HEK293 (cell line): ENCODE measurements around the gene NPHP4.

Experiments
- CTCF ChIP-seq: fragments of 450-650 bp; formaldehyde crosslinking; IDR thresholded peaks from 2 replicates; pipeline ENCODE4 v1.5.1; 2016; ENCODE audit warnings: missing biosample characterization, missing genetic modification characterization
- TSHZ1 ChIP-seq: fragments of 450-650 bp; formaldehyde crosslinking; IDR thresholded peaks from 2 replicates; pipeline ENCODE4 v1.5.1; 2016; ENCODE audit warnings: missing biosample characterization, missing genetic modification characterization, borderline replicate concordance
- YY1 ChIP-seq: fragments of 450-650 bp; formaldehyde crosslinking; IDR thresholded peaks from 2 replicates; pipeline ENCODE4 v1.5.1; 2018; ENCODE audit warnings: missing biosample characterization, missing genetic modification characterization
- ZBTB44 ChIP-seq: fragments of 450-650 bp; IDR thresholded peaks from 2 replicates; pipeline ENCODE4 v1.5.1; 2018; ENCODE audit warnings: missing biosample characterization, mild to moderate bottlenecking, missing genetic modification characterization
- ZBTB7A ChIP-seq: fragments of 450-650 bp; formaldehyde crosslinking; IDR thresholded peaks from 2 replicates; pipeline ENCODE4 v1.5.1; 2016; ENCODE audit warnings: low read depth, missing biosample characterization, missing genetic modification characterization
- ZFP37 ChIP-seq: fragments of 450-650 bp; formaldehyde crosslinking; IDR thresholded peaks from 2 replicates; pipeline ENCODE4 v1.5.1; 2016; ENCODE audit warnings: missing biosample characterization, missing genetic modification characterization
- ZNF133 ChIP-seq: fragments of 450-650 bp; formaldehyde crosslinking; IDR thresholded peaks from 2 replicates; pipeline ENCODE4 v1.5.1; 2016; ENCODE audit warnings: missing biosample characterization, missing genetic modification characterization
- ZNF274 ChIP-seq, 2 experiments: fragments of 200-500 bp in 1 of 2; fragments of 450-650 bp in 1 of 2; sonication (Bioruptor generic) in 1 of 2; formaldehyde crosslinking in 1 of 2; IDR thresholded peaks; 2 replicates each; pipeline versions ENCODE4 v1.5.1 to v1.6.1; 2014 to 2016; ENCODE audit warnings: borderline replicate concordance in 1 of 2, inconsistent platforms in 1 of 2, low read length in 1 of 2, missing biosample characterization in 1 of 2, missing genetic modification characterization in 1 of 2
- ZNF391 ChIP-seq: fragments of 450-650 bp; formaldehyde crosslinking; IDR thresholded peaks from 2 replicates; pipeline ENCODE4 v1.5.1; 2016; ENCODE audit warnings: low read depth, missing biosample characterization, missing genetic modification characterization, borderline replicate concordance
- ZNF623 ChIP-seq: fragments of 450-650 bp; formaldehyde crosslinking; IDR thresholded peaks from 2 replicates; pipeline ENCODE4 v1.5.1; 2016; ENCODE audit warnings: missing biosample characterization, missing genetic modification characterization
- ZNF624 ChIP-seq: fragments of 450-650 bp; formaldehyde crosslinking; IDR thresholded peaks from 2 replicates; pipeline ENCODE4 v1.5.1; 2017; ENCODE audit warnings: missing biosample characterization, missing genetic modification characterization
- ZNF677 ChIP-seq: fragments of 450-650 bp; IDR thresholded peaks from 2 replicates; pipeline ENCODE4 v1.5.0; 2018; ENCODE audit warnings: missing biosample characterization, mild to moderate bottlenecking, missing genetic modification characterization, moderate library complexity

- TF ChIP-seq ZBTB7A, result no peak
- TF ChIP-seq ZNF274 (IDR thresholded peaks at IDR 0.05; ENCODE audit: low read length), result no peak
- TF ChIP-seq ZNF274 (tag by site-specific recombination; IDR thresholded peaks at IDR 0.05; ENCODE audit: borderline replicate concordance), result no peak
- no peak for TF ChIP-seq ZNF677 (tag by site-specific recombination)
- no peak for TF ChIP-seq CTCF (tag by site-specific recombination)
- TF ChIP-seq YY1, result no peak
- no peak for TF ChIP-seq ZNF624 (tag by site-specific recombination)
- no peak for TF ChIP-seq ZNF133 (tag by site-specific recombination)
- no peak for TF ChIP-seq ZNF623 (tag by site-specific recombination)
- no peak for TF ChIP-seq TSHZ1
- no peak for TF ChIP-seq ZNF391 (tag by site-specific recombination)
- TF ChIP-seq ZFP37 (tag by site-specific recombination), result no peak
- TF ChIP-seq ZBTB44 (tag by site-specific recombination), result no peak
Observed at GRCh38 chr1:6035719-6036118, 43.5 kb upstream of the NPHP4 start.
